Activated CD8-positive, alpha-beta memory T cell treated with anti-CD3 and anti-CD28 coated beads for 48 hours (primary cell): ENCODE data around the gene NCR3LG1.
A peak's percentile ranks its signal among the peaks of the same experiment; 100 is the strongest.

Experiments used
- DNase-seq, 3 experiments: peaks; one replicate each; pipeline ENCODE4 v3.0.0-alpha.2; 2020; ENCODE audit warnings: low read depth in 2 of 3, low spot score in 2 of 3

The NCR3LG1 gene

GRCh38 chr11:17351510-17352176 is at the start of gene NCR3LG1:
NCR3LG1 (plus strand) TSS chr11:17351800; CDS start chr11:17351970, 170 bp downstream.
- DNase-seq, result peak in 2 of 3 experiments; percentile 20 to 45

GRCh38 chr11:17313349-17314231 is 38.0 kb upstream of the NCR3LG1 start:
- no peak for DNase-seq

- no peak for DNase-seq
These were observed 37.4 kb upstream of the NCR3LG1 start for GRCh38 chr11:17314232-17314547.

- DNase-seq, result no peak
These were observed 36.6 kb upstream of the NCR3LG1 start for GRCh38 chr11:17314904-17315426.

DNA sequence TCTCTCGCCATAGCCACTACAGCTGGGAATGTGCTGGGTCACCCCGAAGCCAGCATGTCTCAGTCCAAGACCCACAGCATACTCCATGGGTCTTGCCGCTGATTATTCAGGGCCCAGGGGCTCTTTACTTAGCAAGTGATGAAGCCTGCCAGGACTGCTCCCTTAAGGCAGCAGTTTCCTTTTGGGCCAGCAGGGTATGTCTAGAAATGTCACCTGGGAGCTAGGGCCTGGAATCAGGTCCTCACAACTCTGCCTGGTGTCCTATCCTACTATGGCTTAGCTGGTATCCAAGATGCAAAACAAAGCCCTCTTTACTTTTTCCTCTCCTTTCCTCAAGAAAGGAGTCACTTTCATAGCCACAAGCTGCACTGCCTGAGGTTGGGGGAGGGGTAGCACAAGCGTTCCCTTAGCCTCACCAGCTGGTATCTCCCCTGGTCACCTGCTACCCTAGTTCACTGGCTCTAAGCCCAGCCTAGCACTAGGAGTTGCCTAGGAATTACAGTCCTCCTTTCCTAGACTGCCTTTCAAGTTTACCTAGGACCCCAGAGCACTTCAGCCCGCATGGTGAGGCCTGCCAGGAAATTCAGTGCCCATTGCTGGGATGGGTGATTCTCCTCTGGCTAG is 22.6 kb upstream of the NCR3LG1 start:
- no peak for DNase-seq

GRCh38 chr11:17331669-17332068 is 19.9 kb upstream of the NCR3LG1 start:
- no peak for DNase-seq

- DNase-seq, result no peak
These were observed 17.6 kb upstream of the NCR3LG1 start for GRCh38 chr11:17333799-17334586.

GRCh38 chr11:17343257-17343656 is 8.3 kb upstream of the NCR3LG1 start:
- DNase-seq, result no peak

DNA sequence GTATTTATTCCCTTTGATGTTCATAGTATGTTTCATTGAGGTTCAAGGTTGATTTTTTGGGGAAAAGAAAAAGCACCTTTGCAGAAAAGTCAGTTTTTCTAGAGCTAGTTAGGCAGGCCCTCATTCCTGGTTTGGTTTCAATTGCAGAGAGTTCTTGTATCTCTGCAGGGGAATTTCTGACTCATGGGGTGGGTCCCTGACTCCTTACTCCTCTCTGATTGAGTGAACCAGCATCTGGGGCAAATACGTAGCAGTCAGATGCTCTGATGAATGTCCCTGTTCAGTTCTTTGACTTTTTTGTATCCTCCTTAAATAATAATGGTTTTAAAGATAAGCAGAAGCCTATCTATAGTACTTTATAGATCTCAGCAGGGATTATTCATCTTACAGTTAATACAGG is 7.7 kb upstream of the NCR3LG1 start:
- no peak for DNase-seq

- DNase-seq, result no peak
These were observed 3.9 kb upstream of the NCR3LG1 start for GRCh38 chr11:17347676-17348075.

DNA sequence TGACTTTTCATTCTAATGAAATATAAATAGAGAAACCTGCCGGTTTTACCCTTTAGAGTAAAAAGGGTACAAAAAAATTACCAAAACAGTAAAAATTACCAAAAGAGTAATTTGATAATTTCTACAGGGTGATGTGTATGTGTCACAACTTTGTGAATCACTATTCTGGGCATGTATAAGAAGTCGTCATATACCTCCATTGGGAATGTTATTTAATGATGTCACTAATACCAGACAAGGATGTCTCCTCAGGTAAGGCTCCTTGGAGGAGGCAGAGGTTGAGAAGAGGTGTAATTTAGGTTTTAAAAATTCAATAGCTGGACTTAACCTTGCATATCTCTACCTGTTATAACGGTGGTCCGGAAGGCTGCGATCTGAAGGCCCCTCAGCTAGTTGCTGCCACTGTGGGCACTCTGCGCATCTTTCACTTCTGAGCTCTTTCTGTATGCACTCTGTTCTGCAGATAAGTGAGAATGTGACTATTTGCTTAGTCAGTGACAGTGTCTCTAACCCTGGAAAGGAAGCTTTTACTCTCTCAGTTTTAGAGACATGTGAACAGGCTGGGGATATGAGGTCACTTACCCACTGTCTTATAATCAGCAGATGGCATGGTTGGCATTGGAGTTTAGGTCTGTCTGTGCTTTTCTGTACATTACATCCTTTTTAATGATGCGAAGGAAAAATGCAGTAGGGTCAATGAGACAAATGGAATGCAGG is 987 bp upstream of the NCR3LG1 start:
- DNase-seq, result no peak

- no peak for DNase-seq
These were observed 459 bp upstream of the NCR3LG1 start for GRCh38 chr11:17351172-17351509.

GRCh38 chr11:17352950-17353820 is 1.6 kb downstream of the NCR3LG1 start:
- DNase-seq, result peak; percentile 35 to 58 (median 45)

DNA sequence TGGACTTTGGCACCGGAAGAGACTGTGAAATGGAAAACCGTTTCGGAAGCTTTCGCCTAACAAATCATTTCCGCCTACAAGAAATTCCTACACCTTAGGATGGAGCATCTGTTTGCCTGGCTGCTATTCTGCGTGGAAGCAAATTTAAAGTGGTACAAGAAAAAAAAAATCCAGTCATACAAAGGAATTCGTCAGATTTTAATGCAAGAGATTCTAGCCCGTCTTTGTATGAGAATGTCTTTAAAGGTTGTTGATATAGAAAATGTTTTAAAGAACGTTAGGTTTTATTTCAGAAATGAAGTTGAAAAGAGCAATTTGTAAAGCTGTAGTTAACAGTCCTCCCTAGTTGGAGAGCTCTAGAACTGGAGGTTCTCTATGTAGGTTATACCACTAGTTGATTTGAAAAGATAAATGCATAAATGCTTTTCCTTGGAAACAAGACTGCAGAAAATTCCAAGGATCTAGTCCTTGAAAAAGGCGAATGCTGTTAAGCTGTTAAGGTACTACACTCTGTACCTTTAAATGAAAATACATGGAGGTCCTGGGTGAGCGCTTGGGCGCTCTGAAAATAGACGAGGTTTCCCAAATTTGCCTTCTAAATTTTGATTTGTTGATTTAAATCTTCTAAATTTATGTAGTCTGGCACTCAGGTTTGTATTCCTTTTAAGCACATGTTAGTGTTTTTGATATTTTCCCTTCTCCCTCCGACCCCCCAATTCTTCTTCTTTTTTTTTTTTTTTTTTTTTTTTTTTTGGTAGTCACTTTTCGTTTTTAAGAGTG is 2.4 kb downstream of the NCR3LG1 start:
- DNase-seq, result no peak

DNA sequence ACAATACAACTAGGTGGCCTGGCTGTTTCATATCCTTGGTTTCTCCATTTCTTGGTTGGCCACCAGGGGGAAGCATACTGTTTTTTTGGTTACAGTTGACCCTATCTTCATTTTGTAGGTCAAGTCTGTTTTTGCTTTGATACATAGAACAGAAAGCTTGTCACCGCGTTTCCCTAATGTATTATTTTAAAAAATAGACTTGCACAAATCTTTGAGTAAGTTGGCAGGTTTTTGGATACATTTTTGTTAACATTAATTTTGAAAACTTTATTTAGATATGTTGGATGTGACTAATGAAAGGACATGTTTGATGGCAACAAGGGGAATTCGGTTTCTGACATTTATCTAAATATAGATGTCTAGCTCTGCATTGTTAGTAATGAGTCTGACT is 3.0 kb downstream of the NCR3LG1 start:
- DNase-seq, result peak in 2 of 3 experiments; percentile 16 to 46

- no peak for DNase-seq
These were observed 14.9 kb downstream of the NCR3LG1 start for GRCh38 chr11:17366495-17366894.

DNA sequence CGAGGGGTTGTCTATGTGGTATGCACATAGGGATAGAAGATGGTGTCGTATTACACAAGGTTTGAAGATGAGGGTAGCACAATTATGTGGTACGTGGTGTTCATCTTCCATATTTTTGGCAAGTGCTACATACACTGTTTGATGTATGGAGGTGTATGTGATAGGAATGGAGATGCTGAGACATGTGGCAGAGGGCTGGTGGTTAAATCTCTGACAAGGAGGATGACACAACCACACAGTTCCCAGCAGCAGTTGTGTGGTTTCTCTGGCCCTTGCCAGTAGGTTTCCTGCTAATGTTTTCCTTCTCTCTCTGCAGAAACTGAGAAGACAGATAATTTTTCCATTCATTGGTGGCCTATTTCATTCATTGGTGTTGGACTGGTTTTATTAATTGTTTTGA is 17.0 kb downstream of the NCR3LG1 start:
- DNase-seq, result no peak

- no peak for DNase-seq
These were observed 17.5 kb downstream of the NCR3LG1 start for GRCh38 chr11:17369094-17369493.
